Activated naive CD4-positive, alpha-beta T cell treated with Interleukin-2 at 50 U/mL for 16 hours (primary cell): ENCODE results near the gene CST5.
"Not testable (repeated sequence)": the region's sequence is repeated elsewhere in the genome, so short reads cannot be mapped to it uniquely, and the experiment has no call there.

Source experiments
- DNase-seq: peaks from one replicate; pipeline ENCODE4 v3.0.0-alpha.2; 2020

CST5 gene

DNA sequence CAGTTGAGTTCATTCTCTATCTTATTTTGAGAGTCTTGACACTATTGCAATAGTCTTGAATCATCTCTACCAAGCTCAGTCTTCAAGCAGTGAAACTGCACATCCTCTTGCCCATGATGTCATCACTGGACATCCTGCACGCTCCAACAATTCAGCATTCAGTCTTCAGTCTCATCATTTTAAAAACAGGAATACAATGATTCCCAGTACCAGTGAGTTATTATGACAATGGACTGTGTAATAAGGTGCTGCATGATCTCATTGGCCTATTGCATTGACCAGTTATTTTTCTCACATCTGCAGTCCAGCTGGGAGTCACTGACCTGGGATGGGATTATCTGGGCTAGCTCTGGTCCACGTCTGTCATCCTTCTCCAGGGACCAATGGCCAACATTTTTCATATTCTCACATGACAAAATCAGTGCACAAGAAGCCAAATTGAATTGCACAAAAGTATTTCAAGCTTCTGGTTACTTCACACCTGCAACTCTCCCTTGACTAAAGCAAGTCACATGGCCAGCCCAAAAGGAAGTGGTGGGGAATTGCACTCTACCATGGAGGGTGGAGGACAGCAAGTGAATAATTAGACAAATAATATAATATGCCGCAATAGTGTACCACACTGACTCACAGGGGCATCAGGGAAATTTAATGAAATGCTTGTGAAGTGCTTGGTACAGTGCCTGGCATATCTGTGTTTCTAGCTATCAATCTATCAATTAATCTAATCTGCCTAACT lies 46.6 kb downstream of the CST5 start:
- DNase-seq: no peak

DNA sequence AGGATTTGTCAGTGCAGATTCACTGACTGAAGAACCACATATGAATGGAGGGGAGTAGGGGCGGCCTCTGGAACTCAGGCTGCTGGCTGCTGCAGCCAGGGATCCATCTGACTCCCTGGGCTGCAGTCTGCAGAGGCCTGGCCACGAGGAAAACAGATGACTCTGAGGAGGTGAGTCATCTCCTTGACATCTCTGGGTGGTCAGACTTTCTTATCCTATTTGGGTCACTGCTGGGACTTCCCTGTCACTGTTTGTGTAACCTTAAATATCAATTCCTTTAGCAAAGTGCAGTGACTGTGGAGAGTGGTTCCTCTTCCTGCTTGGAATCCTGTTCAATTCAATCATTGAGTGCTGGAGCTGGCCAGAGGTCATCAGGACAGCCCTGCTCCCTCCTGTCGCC lies 47.6 kb downstream of the CST5 start:
- DNase-seq: not testable (repeated sequence)

DNA sequence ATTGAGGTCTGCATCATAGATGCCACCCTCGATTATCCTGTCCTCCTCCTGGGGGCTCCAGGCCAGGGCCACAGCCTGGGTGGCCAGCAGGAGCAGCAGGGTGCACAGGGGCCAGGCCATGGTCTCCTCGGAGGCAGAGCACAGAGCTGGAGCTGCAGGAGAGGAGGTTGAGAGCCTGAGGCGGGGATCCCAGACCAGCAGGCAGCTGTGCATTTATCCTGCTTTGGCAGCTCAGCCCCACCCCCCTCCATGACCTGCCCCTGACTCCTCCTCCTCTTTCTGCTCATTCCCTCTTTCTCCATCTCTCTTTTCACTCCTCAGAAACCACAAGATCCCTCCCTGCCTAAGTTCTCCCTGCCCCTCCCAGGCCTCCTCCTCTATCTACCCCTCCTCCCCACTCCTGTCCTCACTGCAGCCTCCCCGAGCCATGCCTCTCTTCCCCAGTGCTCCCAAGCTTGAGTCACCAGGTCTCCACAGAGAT lies 53.0 kb downstream of the CST5 start, which contains the start of gene CST2:
TSS of gene CST2 (minus strand) at position 189 of the 481 bp plus-strand sequence. CDS start at position 120, 69 bp downstream.
- DNase-seq: no peak
